SK-N-SH (cell line): ENCODE data around the gene CCDC187. TPM values are rescaled to one million over a fixed set of nuclear protein-coding genes. Genes with fewer than 3 reads are reported as not detected.

ENCODE experiments used
- CTCF ChIA-PET: fragments of 300-600, 350-600 bp; formaldehyde crosslinking; extraction: SDS; loops from one replicate; lab custom pipeline; 2021; lab: Yijun Ruan, JAX
- POLR2A ChIA-PET: fragments of 350-600 bp; sonication (Branson Sonifier 250); formaldehyde crosslinking; extraction: SDS; loops from one replicate; lab custom pipeline; 2020; ENCODE audit warnings: antibody characterized with exemption, inconsistent platforms; lab: Yijun Ruan, JAX
- DNase-seq: peaks from one replicate; pipeline ENCODE4 v3.0.0; 2012
- H2AFZ ChIP-seq: fragments of 200-600 bp; sonication (generic); 2 replicates; pipeline ENCODE4 v1.8.1; 2016; ENCODE audit warnings: antibody characterized with exemption, mild to moderate bottlenecking, low read depth
- H3F3A ChIP-seq: fragments of 200-600 bp; sonication (generic); replicated peaks from 2 replicates; pipeline ENCODE3; 2016; ENCODE audit warnings: antibody characterized with exemption, mild to moderate bottlenecking; ENCODE audit not compliant: insufficient read depth
- H3K27ac ChIP-seq, 2 experiments: fragments of 200-500 bp in 1 of 2; fragments of 200-600 bp in 1 of 2; sonication (Bioruptor generic) in 1 of 2; sonication (generic), shearing (Covaris generic) in 1 of 2; 2 replicates each; pipeline versions ENCODE4 v1.5.1 to v1.6.1; 2014 to 2016; ENCODE audit warnings: low read depth in 2 of 2, inconsistent platforms in 1 of 2, low read length in 1 of 2, mild to moderate bottlenecking in 1 of 2, mixed read lengths in 1 of 2
- H3K27me3 ChIP-seq: fragments of 200-600 bp; sonication (generic), shearing (Covaris generic); 2 replicates; pipeline ENCODE4 v1.6.1; 2016; ENCODE audit warnings: mixed run types; ENCODE audit not compliant: insufficient read depth
- H3K36me3 ChIP-seq, 2 experiments: fragments of 200-500 bp in 1 of 2; fragments of 200-600 bp in 1 of 2; sonication (Bioruptor generic) in 1 of 2; sonication (generic) in 1 of 2; replicated peaks in 1 of 2; 2 replicates each; pipeline versions ENCODE3 to v1.5.1; 2014 to 2016; ENCODE audit warnings: low read length in 1 of 2, mild to moderate bottlenecking in 1 of 2; ENCODE audit not compliant: insufficient read depth in 2 of 2, control insufficient read depth in 1 of 2
- H3K4me1 ChIP-seq, 2 experiments: fragments of 200-500 bp in 1 of 2; fragments of 200-600 bp in 1 of 2; sonication (Bioruptor generic) in 1 of 2; sonication (generic), shearing (Covaris generic) in 1 of 2; 2 replicates each; pipeline versions ENCODE4 v1.5.1 to v1.6.1; 2014 to 2016; ENCODE audit warnings: low read depth in 1 of 2, low read length in 1 of 2, mixed run types in 1 of 2; ENCODE audit not compliant: insufficient read depth in 2 of 2, control insufficient read depth in 1 of 2
- H3K4me2 ChIP-seq: fragments of 200-600 bp; sonication (generic), shearing (Covaris generic); 2 replicates; pipeline ENCODE4 v1.6.1; 2017; ENCODE audit warnings: mixed run types
- H3K4me3 ChIP-seq, 2 experiments: fragments of 200-500 bp in 1 of 2; fragments of 200-600 bp in 1 of 2; sonication (Bioruptor generic) in 1 of 2; sonication (generic), shearing (Covaris generic) in 1 of 2; 2 replicates each; pipeline versions ENCODE4 v1.5.1 to v1.8.1; 2014 to 2016; ENCODE audit warnings: low read depth in 2 of 2, inconsistent platforms in 1 of 2, low read length in 1 of 2, mild to moderate bottlenecking in 1 of 2, mixed read lengths in 1 of 2, moderate library complexity in 1 of 2
- H3K79me2 ChIP-seq: fragments of 200-600 bp; sonication (generic); 2 replicates; pipeline ENCODE4 v1.8.1; 2017; ENCODE audit warnings: mild to moderate bottlenecking; ENCODE audit not compliant: insufficient read depth
- H3K9ac ChIP-seq: fragments of 200-600 bp; sonication (generic); 2 replicates; pipeline ENCODE4 v1.6.1; 2017; ENCODE audit warnings: mixed run types
- H3K9me2 ChIP-seq: fragments of 200-600 bp; sonication (generic); 2 replicates; pipeline ENCODE4 v1.6.1; 2017; ENCODE audit warnings: mixed run types
- H3K9me3 ChIP-seq: fragments of 200-600 bp; sonication (generic); 2 replicates; pipeline ENCODE4 v1.6.1; 2017; ENCODE audit warnings: mixed run types, mild to moderate bottlenecking, moderate library complexity
- H4K20me1 ChIP-seq: fragments of 200-600 bp; sonication (generic); 2 replicates; pipeline ENCODE4 v1.6.1; 2017; ENCODE audit warnings: mild to moderate bottlenecking, mixed run types; ENCODE audit not compliant: insufficient read depth
- ELF1 ChIP-seq: IDR thresholded peaks from 2 replicates; pipeline ENCODE4 v1.4.0; 2012
- IRF3 ChIP-seq: fragments of 150-350 bp; IDR thresholded peaks from 2 replicates; pipeline ENCODE4 v1.6.1; 2016; ENCODE audit warnings: mild to moderate bottlenecking, low read depth, low read length
- MEF2A ChIP-seq: IDR thresholded peaks from 2 replicates; pipeline ENCODE4 v1.4.0; 2012; ENCODE audit warnings: low read depth, borderline replicate concordance
- MXI1 ChIP-seq: IDR thresholded peaks from 2 replicates; pipeline ENCODE4 v1.6.1; 2012; ENCODE audit warnings: mild to moderate bottlenecking, low read depth, low read length, improper control_type of control experiment
- NRF1 ChIP-seq: IDR thresholded peaks from 2 replicates; pipeline ENCODE4 v1.6.1; 2012; ENCODE audit warnings: low read depth, mild to moderate bottlenecking, low read length
- POLR2AphosphoS5 ChIP-seq: IDR thresholded peaks from 2 replicates; pipeline ENCODE4 v1.6.1; 2012; ENCODE audit warnings: low read depth, low read length
- RAD21 ChIP-seq: IDR thresholded peaks from 2 replicates; pipeline ENCODE4 v1.6.1; 2012; ENCODE audit warnings: mild to moderate bottlenecking, low read length
- RFX5 ChIP-seq: IDR thresholded peaks from 2 replicates; pipeline ENCODE4 v1.6.1; 2012; ENCODE audit warnings: mild to moderate bottlenecking, improper control_type of control experiment, low read length
- SMC3 ChIP-seq: IDR thresholded peaks from 2 replicates; pipeline ENCODE4 v1.6.1; 2012; ENCODE audit warnings: low read depth, low read length, improper control_type of control experiment
- TCF12 ChIP-seq: IDR thresholded peaks from 2 replicates; pipeline ENCODE4 v1.4.0; 2012
- whole genome bisulfite sequencing: methylation state at CpG from one replicate; pipeline ENCODE4 v1.1.6; 2017; ENCODE audit warnings: low lambda C conversion rate; 5-methylcytosine and 5-hydroxymethylcytosine counted together
- polyA plus RNA-seq, 3 experiments: library from polyadenylated mRNA; depleted of rRNA; stranded (reverse); fragments of >200 nt; gene quantifications; 2 replicates each; pipeline ENCODE4 v1.2.3, GENCODE V29; 2012
- TF ChIP-seq, protein P1 (sequence below): fragments of 200-600 bp; sonication (generic); IDR thresholded peaks from 2 replicates; pipeline ENCODE4 v1.6.1; 2017; ENCODE audit warnings: antibody characterized with exemption, mild to moderate bottlenecking, moderate library complexity
- TF ChIP-seq, protein P2 (sequence below): IDR thresholded peaks from 2 replicates; pipeline ENCODE4; 2012

CCDC187 gene
- polyA plus RNA-seq, 1 of the 3 experiments (the other 2 are of a cell fraction) = not detected

GRCh38 chr9:136233411-136233810 is 70.5 kb downstream of the CCDC187 start:
- DNase-seq = no peak
- H3K27ac ChIP-seq = no peak overlapping the region
- H2AFZ ChIP-seq = no peak overlapping the region
- H3K9ac ChIP-seq = no peak overlapping the region
- H3K4me1 ChIP-seq = peaks cover 0 to 6% of the 10 kb centered on the region in 2 experiments; a peak in 1 of 4 replicates
- no peak overlapping the region for H3K4me2 ChIP-seq
- H3K9me2 ChIP-seq = no peaks in the 10 kb centered on the region
- 95% methylated on average over 15 of the region's 15 CpGs for WGBS
- peaks cover 0 to 28% of the 10 kb centered on the region in 2 experiments for H3K36me3 ChIP-seq
- POLR2A ChIA-PET = no interaction called here
- TF ChIP-seq POLR2AphosphoS5 = no peak
- TF ChIP-seq, protein P1, sequence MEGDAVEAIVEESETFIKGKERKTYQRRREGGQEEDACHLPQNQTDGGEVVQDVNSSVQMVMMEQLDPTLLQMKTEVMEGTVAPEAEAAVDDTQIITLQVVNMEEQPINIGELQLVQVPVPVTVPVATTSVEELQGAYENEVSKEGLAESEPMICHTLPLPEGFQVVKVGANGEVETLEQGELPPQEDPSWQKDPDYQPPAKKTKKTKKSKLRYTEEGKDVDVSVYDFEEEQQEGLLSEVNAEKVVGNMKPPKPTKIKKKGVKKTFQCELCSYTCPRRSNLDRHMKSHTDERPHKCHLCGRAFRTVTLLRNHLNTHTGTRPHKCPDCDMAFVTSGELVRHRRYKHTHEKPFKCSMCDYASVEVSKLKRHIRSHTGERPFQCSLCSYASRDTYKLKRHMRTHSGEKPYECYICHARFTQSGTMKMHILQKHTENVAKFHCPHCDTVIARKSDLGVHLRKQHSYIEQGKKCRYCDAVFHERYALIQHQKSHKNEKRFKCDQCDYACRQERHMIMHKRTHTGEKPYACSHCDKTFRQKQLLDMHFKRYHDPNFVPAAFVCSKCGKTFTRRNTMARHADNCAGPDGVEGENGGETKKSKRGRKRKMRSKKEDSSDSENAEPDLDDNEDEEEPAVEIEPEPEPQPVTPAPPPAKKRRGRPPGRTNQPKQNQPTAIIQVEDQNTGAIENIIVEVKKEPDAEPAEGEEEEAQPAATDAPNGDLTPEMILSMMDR = no peak
- no peak for TF ChIP-seq MEF2A
- TF ChIP-seq RFX5 = no peak
- no peak for TF ChIP-seq MXI1
- no peak for TF ChIP-seq IRF3
- TF ChIP-seq RAD21 = no peak
- TF ChIP-seq, protein P2, sequence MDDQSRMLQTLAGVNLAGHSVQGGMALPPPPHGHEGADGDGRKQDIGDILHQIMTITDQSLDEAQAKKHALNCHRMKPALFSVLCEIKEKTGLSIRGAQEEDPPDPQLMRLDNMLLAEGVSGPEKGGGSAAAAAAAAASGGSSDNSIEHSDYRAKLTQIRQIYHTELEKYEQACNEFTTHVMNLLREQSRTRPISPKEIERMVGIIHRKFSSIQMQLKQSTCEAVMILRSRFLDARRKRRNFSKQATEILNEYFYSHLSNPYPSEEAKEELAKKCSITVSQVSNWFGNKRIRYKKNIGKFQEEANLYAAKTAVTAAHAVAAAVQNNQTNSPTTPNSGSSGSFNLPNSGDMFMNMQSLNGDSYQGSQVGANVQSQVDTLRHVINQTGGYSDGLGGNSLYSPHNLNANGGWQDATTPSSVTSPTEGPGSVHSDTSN = no peak
- TF ChIP-seq SMC3 = no peak
- TF ChIP-seq NRF1 = no peak
- TF ChIP-seq TCF12 = no peak
- TF ChIP-seq ELF1 = no peak
- H3K79me2 ChIP-seq = peaks cover 3% of the 10 kb centered on the region; the same call in 1 of the 2 replicates
- no peaks in the 10 kb centered on the region for H3K27me3 ChIP-seq
- no peaks in the 10 kb centered on the region for H3K9me3 ChIP-seq
- CTCF ChIA-PET = interaction anchor here (1.3 to 3.5 kb wide), 2 partner anchors 50 to 63 kb away, joined by 3 to 15 read pairs; no protein-coding TSS in a partner anchor
- H4K20me1 ChIP-seq = peaks cover 33% of the 10 kb centered on the region
- peaks cover 4% of the 10 kb centered on the region for H3F3A ChIP-seq
- no peak overlapping the region for H3K4me3 ChIP-seq

DNA sequence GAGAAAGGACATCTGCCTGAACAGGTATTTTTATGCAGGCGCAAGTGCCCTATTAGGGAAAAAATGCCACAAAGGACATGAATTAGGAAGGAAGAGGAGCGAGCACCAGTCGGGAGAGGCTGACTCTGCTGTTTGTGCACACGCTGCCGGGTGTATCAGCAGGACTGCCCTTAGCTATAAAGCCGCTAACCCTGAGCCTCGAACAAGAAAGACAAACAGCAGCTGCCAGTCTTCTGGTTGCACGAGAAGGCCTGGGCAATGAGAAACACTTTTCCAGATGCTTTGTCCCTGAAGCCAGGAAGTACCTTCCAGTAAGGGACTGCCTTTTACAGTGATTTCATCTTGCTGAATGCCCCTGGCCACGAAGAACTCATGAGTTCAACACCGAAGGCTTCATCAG is 70.9 kb downstream of the CCDC187 start:
- Histone ChIP-seq H3K9me2 (no peaks in the 10 kb centered on the region), H3K4me2 (no peak overlapping the region), H3K79me2 (peaks cover 3% of the 10 kb centered on the region; the same call in 1 of the 2 replicates), H3K9ac (no peak overlapping the region), H3F3A (peaks cover 4% of the 10 kb centered on the region), H2AFZ (no peak overlapping the region), H3K4me1 (peaks cover 0 to 6% of the 10 kb centered on the region in 2 experiments; a peak in 1 of 4 replicates), H3K27me3 (no peaks in the 10 kb centered on the region), H3K27ac (no peak overlapping the region), H4K20me1 (peaks cover 31% of the 10 kb centered on the region), H3K4me3 (no peak overlapping the region), H3K36me3 (peaks cover 0 to 28% of the 10 kb centered on the region in 2 experiments), H3K9me3 (no peaks in the 10 kb centered on the region)
- CTCF ChIA-PET = interaction anchor here (1.3 kb wide), 1 partner anchor 62 kb away, joined by 3 read pairs; no protein-coding TSS in a partner anchor
- DNase-seq = no peak
- TF ChIP-seq SMC3 = no peak
- WGBS = 89% methylated on average over 10 of the region's 10 CpGs
- POLR2A ChIA-PET = no interaction called here
